OCI-M2 (cell line): Measurements from ENCODE around the gene NOL8.
A peak's percentile ranks its signal among the peaks of the same experiment; 100 is the strongest.

ENCODE experiments used
- DNase-seq: peaks from one replicate; lab custom pipeline; 2025; ENCODE audit not compliant: unreplicated experiment; lab: John Stamatoyannopoulos, UW

Gene NOL8

GRCh38 chr9:92312887-92313623 is 12.1 kb downstream of the NOL8 start:
- no peak for DNase-seq

- no peak for DNase-seq
Measured at GRCh38 chr9:92310562-92310961, 14.6 kb downstream of the NOL8 start.

- DNase-seq = no peak
Measured at GRCh38 chr9:92308893-92309292, 16.3 kb downstream of the NOL8 start.

GRCh38 chr9:92300936-92301335 is 24.2 kb downstream of the NOL8 start:
- DNase-seq = no peak

GRCh38 chr9:92299116-92299515 is 26.0 kb downstream of the NOL8 start:
- no peak for DNase-seq

- no peak for DNase-seq
Measured at GRCh38 chr9:92298036-92298435, 27.1 kb downstream of the NOL8 start.

- no peak for DNase-seq
Measured at GRCh38 chr9:92297611-92298010, 27.5 kb downstream of the NOL8 start.

GRCh38 chr9:92295827-92296258 is 29.3 kb downstream of the NOL8 start:
- peak; percentile 43 for DNase-seq

GRCh38 chr9:92295240-92295790 is 29.8 kb downstream of the NOL8 start:
- peak; percentile 81 for DNase-seq

GRCh38 chr9:92294297-92294676 is 30.9 kb downstream of the NOL8 start:
- DNase-seq = no peak

GRCh38 chr9:92293452-92294296 is 31.5 kb downstream of the NOL8 start, which contains the start of gene IARS1:
IARS1 (minus strand) TSS chr9:92293697; CDS start chr9:92289419, 4,278 bp downstream.
- DNase-seq = peak; percentile 93

GRCh38 chr9:92293075-92293354 is 32.1 kb downstream of the NOL8 start:
- DNase-seq = no peak

GRCh38 chr9:92292338-92293074 is 32.6 kb downstream of the NOL8 start:
- no peak for DNase-seq

- DNase-seq = no peak
Measured at GRCh38 chr9:92291577-92291976, 33.6 kb downstream of the NOL8 start.

- no peak for DNase-seq
Measured at GRCh38 chr9:92290785-92291429, 34.2 kb downstream of the NOL8 start.

GRCh38 chr9:92289708-92290390 is 35.3 kb downstream of the NOL8 start:
- DNase-seq = no peak

- no peak for DNase-seq
Measured at GRCh38 chr9:92279302-92279701, 45.8 kb downstream of the NOL8 start.

- DNase-seq = no peak
Measured at GRCh38 chr9:92278110-92278509, 47.0 kb downstream of the NOL8 start.

- DNase-seq = no peak
Measured at GRCh38 chr9:92276331-92277032, 48.7 kb downstream of the NOL8 start.

- DNase-seq = no peak
Measured at GRCh38 chr9:92275541-92275940, 49.6 kb downstream of the NOL8 start.
